HEK293T (cell line): ENCODE data around the gene ASPG.

ENCODE experiments used
- SP1 ChIP-seq: fragments of 450-650 bp; IDR thresholded peaks from 2 replicates; pipeline ENCODE4 v1.6.1; 2017
- SUZ12 ChIP-seq: fragments of 450-650 bp; IDR thresholded peaks from 2 replicates; pipeline ENCODE4 v1.6.1; 2016; ENCODE audit warnings: mild to moderate bottlenecking

- TF ChIP-seq SP1 (no peak), SUZ12 (no peak)
These were observed 45.0 kb upstream of the ASPG start for GRCh38 chr14:104040539-104040938.
